ENCODE measurements around the gene GGN. TPM values are rescaled to one million over a fixed set of nuclear protein-coding genes. Genes with fewer than 3 reads are reported as not detected.
A peak's percentile ranks its signal among the peaks of the same experiment; 100 is the strongest.

GGN gene
- total RNA-seq, 4 donors from 2014 or later, result not detected

- WGBS, 2 donors, result 67 to 77% methylated on average over 3 of the region's 3 CpGs
- Histone ChIP-seq H3K9me3 (no peaks in the 10 kb centered on the region), H3K4me1 (peaks cover 0 to 25% (median 16%) of the 10 kb centered on the region in 4 donors), H3K27ac (no peak overlapping the region), H3K4me3 (no peak overlapping the region), H3K27me3 (no peaks in the 10 kb centered on the region), H3K36me3 (peaks cover 6 to 56% (median 7%) of the 10 kb centered on the region in 3 donors)
- DNase-seq (ENCODE audit: low spot score in 2 of 2), result no peak
- TF ChIP-seq CTCF (IDR thresholded peaks at IDR 0.05), result no peak
- no peak for TF ChIP-seq POLR2A (IDR thresholded peaks at IDR 0.05)
These were observed 11.3 kb downstream of the GGN start for GRCh38 chr19:38376576-38376975.

GRCh38 chr19:38375748-38376147 is 12.1 kb downstream of the GGN start:
- Histone ChIP-seq H3K4me1 (peaks cover 0 to 25% (median 16%) of the 10 kb centered on the region in 4 donors), H3K4me3 (peak overlapping the region; percentile 62 to 97 (median 78)), H3K27ac (peak overlapping the region in 2 of 4 donors; percentile 89 to 94), H3K9me3 (no peaks in the 10 kb centered on the region), H3K36me3 (peaks cover 0 to 48% (median 0%) of the 10 kb centered on the region in 3 donors), H3K27me3 (no peaks in the 10 kb centered on the region)
- TF ChIP-seq POLR2A (IDR thresholded peaks at IDR 0.05) (no peak), EP300 (IDR thresholded peaks at IDR 0.05) (peak in 1 of 2 donors; percentile 7)
- no peak for DNase-seq (ENCODE audit: low spot score in 2 of 2)
- WGBS, 2 donors, result 50 to 57% methylated on average over 5 of the region's 5 CpGs

GRCh38 chr19:38375098-38375493 is 12.7 kb downstream of the GGN start:
- TF ChIP-seq CTCF (IDR thresholded peaks at IDR 0.05) (no peak), POLR2A (IDR thresholded peaks at IDR 0.05) (no peak), EP300 (IDR thresholded peaks at IDR 0.05) (no peak)
- Histone ChIP-seq H3K4me1 (peaks cover 0 to 25% (median 16%) of the 10 kb centered on the region in 4 donors), H3K36me3 (peaks cover 0 to 41% (median 0%) of the 10 kb centered on the region in 3 donors), H3K27me3 (no peaks in the 10 kb centered on the region), H3K9me3 (no peaks in the 10 kb centered on the region), H3K4me3 (peak overlapping the region; percentile 62 to 97 (median 78)), H3K27ac (peak overlapping the region; percentile 42 to 94 (median 88))
- no peak for DNase-seq (ENCODE audit: low spot score in 2 of 2)
- WGBS, 2 donors, result 0 to 2% methylated on average over 18 of the region's 18 CpGs

GRCh38 chr19:38374332-38375097 is 13.3 kb downstream of the GGN start, which contains the start of gene PSMD8:
Gene PSMD8 (plus strand): TSS chr19:38374571. CDS start chr19:38374602, 31 bp downstream.
- peak in 4 of 5 experiments; percentile 15 to 38 (median 26) for TF ChIP-seq CTCF (IDR thresholded peaks at IDR 0.05)
- peak; percentile 97 for TF ChIP-seq EP300 (IDR thresholded peaks at IDR 0.05)
- peak; percentile 85 to 92 for TF ChIP-seq POLR2A (IDR thresholded peaks at IDR 0.05)
- WGBS, 2 donors, result 0 to 1% methylated on average over 27 to 34 of the region's 65 CpGs
- peak; percentile 98 to 99 for DNase-seq (ENCODE audit: low spot score in 2 of 2)
- H3K36me3 ChIP-seq, result peaks cover 0 to 35% (median 0%) of the 10 kb centered on the region in 3 donors
- H3K4me3 ChIP-seq, result peak within 1 kb of the TSS; percentile 62 to 97 (median 78)
- no peaks in the 10 kb centered on the region for H3K9me3 ChIP-seq
- H3K27ac ChIP-seq, result peak within 1 kb of the TSS; percentile 67 to 94 (median 88)
- H3K4me1 ChIP-seq, result peaks cover 0 to 25% (median 16%) of the 10 kb centered on the region in 4 donors
- no peaks in the 10 kb centered on the region for H3K27me3 ChIP-seq

GRCh38 chr19:38373907-38374331 is 13.9 kb downstream of the GGN start:
- no peak for DNase-seq (ENCODE audit: low spot score in 2 of 2)
- Histone ChIP-seq H3K27ac (peak overlapping the region; percentile 67 to 94 (median 88)), H3K36me3 (peaks cover 0 to 29% (median 0%) of the 10 kb centered on the region in 3 donors), H3K4me1 (peaks cover 0 to 25% (median 16%) of the 10 kb centered on the region in 4 donors), H3K9me3 (no peaks in the 10 kb centered on the region), H3K27me3 (no peaks in the 10 kb centered on the region), H3K4me3 (peak overlapping the region; percentile 28 to 97 (median 76))
- 68 to 72% methylated on average over 6 of the region's 6 CpGs for WGBS, 2 donors
- no peak for TF ChIP-seq POLR2A (IDR thresholded peaks at IDR 0.05)
- TF ChIP-seq CTCF (IDR thresholded peaks at IDR 0.05), result no peak
- TF ChIP-seq EP300 (IDR thresholded peaks at IDR 0.05), result no peak

All from tibial nerve (tissue), 4 donors.